NCI-H526 (cell line): ENCODE results near the gene TNFRSF8.
"Not testable (repeated sequence)": the region's sequence is repeated elsewhere in the genome, so short reads cannot be mapped to it uniquely, and the experiment has no call there.

Source experiments
- DNase-seq, 2 experiments: peaks; one replicate each; lab custom pipeline; 2025; lab: John Stamatoyannopoulos, UW

Gene TNFRSF8

GRCh38 chr1:12063141-12064072 lies at the start of gene TNFRSF8:
TSS of gene TNFRSF8 (plus strand) at chr1:12063303. CDS start at chr1:12063599, 296 bp downstream.
- no peak for DNase-seq

GRCh38 chr1:12014141-12014991 lies 48.7 kb upstream of the TNFRSF8 start:
- DNase-seq, result no peak

- no peak for DNase-seq
Observed at GRCh38 chr1:12015001-12015491, 48.1 kb upstream of the TNFRSF8 start.

- DNase-seq, result no peak
Observed at GRCh38 chr1:12015499-12015898, 47.6 kb upstream of the TNFRSF8 start.

GRCh38 chr1:12016182-12016581 lies 46.9 kb upstream of the TNFRSF8 start:
- DNase-seq, result peak in 1 of 2 experiments; percentile 20

- DNase-seq, result no peak
Observed at GRCh38 chr1:12019858-12020509, 43.1 kb upstream of the TNFRSF8 start.

- no peak for DNase-seq
Observed at GRCh38 chr1:12021616-12022015, 41.5 kb upstream of the TNFRSF8 start.

GRCh38 chr1:12022036-12022435 lies 41.1 kb upstream of the TNFRSF8 start:
- DNase-seq, result no peak

GRCh38 chr1:12026586-12026985 lies 36.5 kb upstream of the TNFRSF8 start:
- DNase-seq, result no peak

GRCh38 chr1:12028248-12028647 lies 34.9 kb upstream of the TNFRSF8 start:
- DNase-seq, result no peak

- DNase-seq, result no peak
Observed at GRCh38 chr1:12028957-12029511, 34.1 kb upstream of the TNFRSF8 start.

- DNase-seq, result peak in 1 of 2 experiments; percentile 34
Observed at GRCh38 chr1:12029720-12030339, 33.3 kb upstream of the TNFRSF8 start.

- DNase-seq, result peak in 1 of 2 experiments; percentile 25
Observed at GRCh38 chr1:12031039-12031980, 31.8 kb upstream of the TNFRSF8 start.

GRCh38 chr1:12032161-12032621 lies 30.9 kb upstream of the TNFRSF8 start:
- DNase-seq, result no peak

- not testable (repeated sequence) for DNase-seq
Observed at GRCh38 chr1:12033441-12033840, 29.7 kb upstream of the TNFRSF8 start.

- no peak for DNase-seq
Observed at GRCh38 chr1:12034381-12034801, 28.7 kb upstream of the TNFRSF8 start.

GRCh38 chr1:12035312-12035711 lies 27.8 kb upstream of the TNFRSF8 start:
- DNase-seq, result no peak

- DNase-seq, result no peak
Observed at GRCh38 chr1:12037486-12038355, 25.4 kb upstream of the TNFRSF8 start.
